GM19025 (cell line): ENCODE results near the gene SAMM50.

Experiments
- ATAC-seq: cut with Tn5 transposase; IDR thresholded peaks from one replicate; pipeline ENCODE4 v1.9.1; 2021; ENCODE audit warnings: mild to moderate bottlenecking, low read depth, moderate library complexity; ENCODE audit not compliant: unreplicated experiment

The SAMM50 gene

DNA sequence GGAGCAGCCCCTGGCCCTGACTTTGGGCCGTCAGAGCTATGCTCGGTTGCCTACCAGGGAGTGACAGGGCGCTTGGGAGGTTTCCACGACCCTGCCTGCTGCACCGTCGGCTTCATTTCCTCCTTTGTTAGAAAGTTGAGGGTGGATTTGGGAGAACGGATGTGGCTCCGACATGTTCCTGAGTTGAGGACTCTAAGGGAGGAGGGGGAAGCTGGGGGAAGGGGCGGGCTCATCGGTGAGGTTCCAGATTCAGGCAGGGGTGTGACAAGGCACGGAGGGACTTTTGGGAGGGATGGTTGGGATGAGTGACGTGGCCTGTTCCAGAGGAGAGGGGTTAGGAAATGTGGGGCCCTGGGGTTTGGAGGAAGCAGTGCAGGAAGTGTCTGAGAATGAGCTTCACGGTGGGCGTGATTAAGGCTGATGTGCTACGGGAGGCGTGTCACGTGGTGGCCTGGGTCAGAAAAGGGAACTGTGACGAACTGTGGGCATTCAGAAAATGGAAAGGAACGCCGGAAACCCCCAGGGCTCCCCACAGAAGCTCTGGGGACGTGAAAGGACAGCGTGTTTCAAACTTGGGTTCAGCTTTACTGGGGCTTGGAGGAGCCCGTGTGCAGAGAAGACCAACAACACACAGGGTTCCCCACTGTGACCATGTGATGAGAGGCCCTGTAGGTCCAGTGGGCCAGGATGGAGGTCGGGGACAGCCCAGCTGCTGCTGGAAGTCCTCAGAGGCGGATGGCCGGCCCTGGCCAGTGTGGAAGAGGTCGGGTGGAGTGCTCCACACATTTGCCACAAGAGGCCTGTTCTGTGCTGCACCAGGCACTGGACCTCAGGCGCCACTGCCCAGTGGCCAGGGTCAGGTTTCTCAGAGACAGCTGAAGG lies 71.6 kb downstream of the SAMM50 start:
- ATAC-seq = peak; percentile 42

DNA sequence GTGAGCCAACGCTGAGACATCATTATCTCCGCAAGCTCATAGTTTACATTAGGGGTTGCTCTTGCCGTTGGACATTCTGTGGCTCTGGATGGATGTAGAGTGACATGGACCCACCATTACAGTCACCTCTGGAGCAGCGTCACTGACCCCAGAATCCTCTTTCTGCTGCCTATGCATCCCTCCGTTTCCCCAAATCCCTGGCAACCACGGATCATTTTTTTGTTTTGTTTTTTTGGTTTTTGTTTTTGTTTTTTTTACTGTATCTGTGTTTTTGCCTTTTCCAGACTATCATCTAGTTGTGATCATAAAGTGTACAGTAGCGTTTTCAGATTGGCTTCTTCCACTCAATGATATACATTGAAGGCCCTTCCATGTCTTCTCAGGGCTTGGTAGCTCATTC lies 72.8 kb downstream of the SAMM50 start:
- no peak for ATAC-seq

DNA sequence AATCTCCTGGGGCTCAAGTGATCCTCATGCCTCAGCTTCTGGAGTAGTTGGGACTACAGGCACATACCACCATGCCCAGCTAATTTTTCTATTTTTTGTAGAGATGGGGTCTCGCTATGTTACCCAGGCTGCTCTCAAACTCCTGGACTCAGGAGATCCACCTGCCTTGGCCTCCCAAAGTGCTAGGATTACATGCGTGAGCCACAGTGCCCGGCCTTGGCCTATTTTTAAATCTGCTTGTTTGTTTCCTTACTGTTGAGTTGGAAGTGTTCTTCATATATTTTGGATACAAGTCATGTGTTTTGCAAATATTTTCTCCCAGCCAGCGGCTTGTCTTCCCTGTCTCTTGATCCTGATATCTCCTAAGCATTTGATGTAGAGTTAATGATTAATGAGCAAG lies 73.8 kb downstream of the SAMM50 start:
- no peak for ATAC-seq

- ATAC-seq = no peak
These were observed 74.9 kb downstream of the SAMM50 start for GRCh38 chr22:44030051-44030701.

- ATAC-seq = no peak
These were observed 75.5 kb downstream of the SAMM50 start for GRCh38 chr22:44030702-44031082.

DNA sequence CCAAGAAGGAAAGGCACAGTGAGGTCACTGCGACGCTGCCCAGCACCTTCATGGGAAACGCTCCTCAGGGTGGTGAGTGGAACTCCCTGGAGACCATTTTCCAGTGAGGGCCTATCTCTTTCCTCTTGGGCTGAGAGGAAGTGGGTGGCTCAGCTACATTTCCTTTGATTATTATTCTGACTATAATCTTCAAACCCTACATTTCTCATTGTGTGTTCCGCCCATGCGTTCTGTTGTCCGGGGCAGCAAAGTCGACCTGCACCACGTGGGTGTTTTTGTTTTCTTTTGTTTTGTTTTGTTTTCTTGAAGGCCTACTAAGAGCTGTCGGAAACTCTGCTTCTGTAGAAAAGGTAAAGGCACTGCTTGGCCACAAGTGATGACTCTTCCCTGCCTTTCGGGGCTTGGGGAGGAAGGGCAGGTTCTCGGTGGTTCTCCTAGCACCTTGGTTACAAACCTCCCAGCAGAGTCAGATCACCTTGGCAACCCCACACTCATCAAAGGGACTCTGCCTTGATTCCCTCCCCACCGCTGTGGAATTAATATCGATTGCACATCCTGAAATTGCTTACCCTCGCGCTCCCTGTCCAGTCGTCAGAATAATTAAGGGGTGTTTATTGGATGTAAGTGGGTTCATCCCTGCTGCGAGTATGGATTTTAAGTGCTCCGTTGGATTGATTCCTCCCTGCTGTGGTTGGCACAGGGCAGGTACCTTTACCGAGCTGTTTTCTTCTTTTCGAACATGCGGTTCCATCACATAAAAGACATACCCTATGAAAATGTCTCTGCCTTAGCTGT lies 76.1 kb downstream of the SAMM50 start:
- no peak for ATAC-seq

- ATAC-seq = no peak
These were observed 77.0 kb downstream of the SAMM50 start for GRCh38 chr22:44032126-44032730.

DNA sequence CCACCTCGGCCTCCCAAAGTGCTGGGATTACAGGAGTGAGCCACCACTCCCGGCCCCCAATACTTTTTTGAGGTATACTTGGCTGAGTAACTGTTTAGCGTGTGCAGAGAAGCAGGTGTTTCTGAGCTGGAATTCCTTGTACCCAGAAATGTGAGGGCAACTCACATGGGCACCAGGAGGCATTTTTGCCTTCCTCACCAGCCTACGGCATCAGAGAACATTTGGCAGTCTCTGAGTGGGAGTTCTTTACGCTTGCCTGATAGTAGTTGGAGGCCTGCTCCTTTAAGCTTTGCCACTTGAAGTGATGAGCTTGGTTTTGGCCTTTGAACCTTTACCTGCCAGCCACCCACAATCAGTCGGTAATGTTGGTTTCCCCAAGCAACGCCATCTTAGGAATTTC lies 78.0 kb downstream of the SAMM50 start:
- ATAC-seq = no peak

- no peak for ATAC-seq
These were observed 78.5 kb downstream of the SAMM50 start for GRCh38 chr22:44033694-44034093.

DNA sequence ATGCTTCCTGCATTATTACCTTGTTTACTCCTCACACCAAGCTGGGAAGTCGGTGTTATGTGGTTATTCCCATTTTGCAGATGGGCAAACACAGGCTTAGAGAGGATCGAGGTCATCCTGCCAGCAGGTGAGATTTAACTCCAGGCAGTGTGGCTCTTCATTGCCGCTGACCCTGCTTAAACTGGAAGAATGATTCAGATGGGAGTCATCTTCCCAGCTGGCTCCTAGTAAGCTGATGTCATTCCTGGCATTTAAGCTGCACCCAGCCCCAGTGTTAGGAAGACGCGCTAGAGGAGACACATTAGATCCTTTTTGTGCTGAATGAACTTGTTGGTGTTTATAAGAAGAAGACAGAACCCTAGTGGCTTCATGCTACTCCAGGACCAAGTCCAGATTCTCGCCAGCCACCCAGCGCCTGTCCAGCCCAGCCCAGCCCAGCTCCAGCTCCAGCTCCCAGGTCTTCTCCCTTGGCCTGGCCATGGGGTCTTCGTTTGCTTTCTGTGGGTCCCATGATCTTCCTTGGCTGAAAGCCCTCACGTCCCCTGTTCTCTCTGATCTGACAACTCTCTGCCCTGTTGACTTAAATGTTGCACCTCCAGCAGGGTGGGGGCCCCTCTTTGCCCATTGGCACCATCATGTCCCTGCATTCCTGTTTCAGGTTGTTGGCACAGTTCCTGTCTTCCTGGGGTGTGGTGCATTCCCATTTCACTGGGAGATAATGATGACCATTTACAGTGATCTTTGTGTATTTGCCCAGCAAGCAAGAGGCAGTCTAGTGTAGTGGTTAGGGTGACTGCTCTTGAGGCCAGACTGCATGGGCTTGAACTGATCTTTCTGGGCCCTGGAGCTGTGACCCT lies 82.5 kb downstream of the SAMM50 start:
- ATAC-seq = no peak

DNA sequence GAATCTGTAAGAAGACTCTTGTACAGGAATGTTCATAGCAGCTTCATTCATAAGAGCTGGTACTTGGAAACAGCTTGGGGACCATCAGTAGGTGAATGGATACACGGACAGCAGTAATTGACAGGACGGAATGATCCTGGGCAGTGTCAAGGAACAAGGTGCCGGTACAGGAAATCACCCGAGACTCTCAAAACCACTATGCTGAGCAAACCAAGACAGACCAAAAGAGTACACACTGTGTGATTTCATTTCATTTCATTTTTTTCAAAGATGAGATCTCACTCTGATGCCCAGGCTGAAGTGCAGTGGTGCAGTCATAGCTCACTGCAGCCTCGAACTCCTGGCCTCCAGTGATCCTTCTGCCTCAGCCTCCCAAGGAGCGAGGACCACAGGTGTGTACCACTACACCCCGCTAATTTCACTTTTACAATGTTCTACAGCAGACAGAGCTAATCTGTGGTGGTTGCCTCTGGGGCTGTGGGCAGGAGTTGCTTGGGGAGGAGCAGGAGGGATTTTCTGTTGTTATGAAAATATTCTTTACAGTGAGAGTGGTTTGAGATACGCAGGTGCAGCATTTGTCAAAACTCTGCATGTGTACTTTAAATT lies 84.4 kb downstream of the SAMM50 start:
- no peak for ATAC-seq

- ATAC-seq = peak; percentile 61
These were observed 87.3 kb downstream of the SAMM50 start for GRCh38 chr22:44042249-44043218.

DNA sequence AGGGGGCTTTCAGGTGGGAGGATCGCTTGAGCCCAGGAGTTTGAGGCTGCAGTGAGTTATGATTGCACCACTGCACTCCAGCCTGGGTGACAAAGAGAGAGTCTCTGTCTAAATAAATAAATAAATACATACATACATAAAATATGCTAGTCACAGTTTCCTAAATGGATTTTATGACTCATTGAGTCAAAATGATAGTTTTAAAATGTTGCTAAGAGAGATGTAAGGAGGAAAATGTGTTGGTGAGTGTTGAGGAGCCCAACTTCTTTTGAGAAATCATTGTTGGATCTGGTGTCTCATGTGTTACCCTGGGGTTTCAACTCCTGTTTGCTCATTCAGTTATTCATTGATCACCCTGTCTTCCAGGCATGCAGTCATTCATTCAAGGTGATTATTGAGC lies 89.9 kb downstream of the SAMM50 start:
- no peak for ATAC-seq
